GM19043 (cell line): ENCODE measurements around the gene KLK1.

Experiments used
- ATAC-seq: cut with Tn5 transposase; IDR thresholded peaks from one replicate; pipeline ENCODE4 v1.9.1; 2021; ENCODE audit warnings: low read depth; ENCODE audit not compliant: unreplicated experiment

The KLK1 gene

DNA sequence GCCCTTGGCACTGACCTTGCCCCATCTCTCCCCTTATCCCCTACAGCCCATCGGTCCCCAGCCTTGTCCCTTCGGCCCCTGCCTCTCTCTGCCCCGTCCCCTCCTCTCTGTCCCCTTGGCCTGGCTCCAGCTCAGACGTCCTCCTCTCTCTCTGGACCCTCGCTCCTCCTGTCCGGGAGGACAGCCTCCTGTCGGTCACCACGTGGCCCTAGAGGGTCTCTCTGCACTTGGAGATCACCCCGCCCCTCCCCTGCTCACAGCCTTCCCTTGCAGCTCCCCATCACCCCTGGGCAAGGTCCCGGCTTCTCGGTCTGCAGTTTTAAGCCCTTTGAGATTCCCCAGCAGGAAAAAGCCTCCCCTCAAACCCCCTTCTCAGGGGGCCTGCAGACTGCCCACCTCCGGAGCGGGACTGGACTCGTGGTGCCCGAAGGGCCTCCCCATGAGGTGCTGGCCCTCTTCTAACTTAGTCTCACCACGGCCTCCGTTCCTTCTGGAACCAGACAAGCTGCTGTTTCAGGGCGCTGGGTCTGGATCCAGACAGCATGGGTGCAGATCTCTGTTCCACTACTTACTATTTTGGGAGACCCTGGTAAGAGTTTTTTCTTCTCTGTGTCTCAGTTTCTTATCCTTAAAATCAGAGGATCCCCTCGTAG lies 13.1 kb upstream of the KLK1 start:
- ATAC-seq = no peak

DNA sequence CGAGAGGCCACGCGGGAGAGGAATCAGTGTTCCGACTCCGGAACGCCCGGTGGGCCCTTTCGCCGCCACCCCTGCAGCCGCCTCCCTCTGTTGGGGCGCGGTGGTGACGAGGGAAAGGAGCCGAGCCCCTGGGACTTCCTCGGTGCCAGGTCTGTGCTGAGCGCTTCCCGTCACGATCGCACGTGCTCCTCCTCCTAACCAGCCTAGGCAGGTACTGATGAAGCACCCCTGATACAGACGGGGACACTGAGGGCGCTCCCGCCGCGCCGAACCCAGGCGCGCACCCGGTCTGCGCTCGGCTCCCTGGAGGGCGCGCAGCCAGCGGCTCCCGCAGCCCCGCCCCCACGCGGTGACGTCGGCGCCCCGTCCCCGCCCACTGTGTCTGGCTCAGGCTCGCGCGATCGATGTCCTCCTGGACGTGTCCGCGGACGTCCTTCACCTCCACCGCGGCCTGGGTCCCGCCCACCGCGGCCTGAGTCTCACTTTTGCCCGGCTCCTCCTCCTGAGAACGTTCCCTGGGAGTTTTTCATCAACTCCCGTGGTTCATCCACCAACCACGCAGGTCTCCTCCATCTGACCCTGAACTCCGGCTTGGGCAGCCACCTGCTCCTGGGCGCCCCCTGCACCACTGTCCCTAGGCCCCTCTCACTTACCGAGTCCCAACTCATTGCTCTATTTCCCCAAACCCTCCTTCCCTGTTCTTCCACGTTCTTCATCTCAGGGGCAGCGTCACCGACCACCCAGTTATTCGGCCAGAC lies 12.4 kb upstream of the KLK1 start:
- no peak for ATAC-seq

DNA sequence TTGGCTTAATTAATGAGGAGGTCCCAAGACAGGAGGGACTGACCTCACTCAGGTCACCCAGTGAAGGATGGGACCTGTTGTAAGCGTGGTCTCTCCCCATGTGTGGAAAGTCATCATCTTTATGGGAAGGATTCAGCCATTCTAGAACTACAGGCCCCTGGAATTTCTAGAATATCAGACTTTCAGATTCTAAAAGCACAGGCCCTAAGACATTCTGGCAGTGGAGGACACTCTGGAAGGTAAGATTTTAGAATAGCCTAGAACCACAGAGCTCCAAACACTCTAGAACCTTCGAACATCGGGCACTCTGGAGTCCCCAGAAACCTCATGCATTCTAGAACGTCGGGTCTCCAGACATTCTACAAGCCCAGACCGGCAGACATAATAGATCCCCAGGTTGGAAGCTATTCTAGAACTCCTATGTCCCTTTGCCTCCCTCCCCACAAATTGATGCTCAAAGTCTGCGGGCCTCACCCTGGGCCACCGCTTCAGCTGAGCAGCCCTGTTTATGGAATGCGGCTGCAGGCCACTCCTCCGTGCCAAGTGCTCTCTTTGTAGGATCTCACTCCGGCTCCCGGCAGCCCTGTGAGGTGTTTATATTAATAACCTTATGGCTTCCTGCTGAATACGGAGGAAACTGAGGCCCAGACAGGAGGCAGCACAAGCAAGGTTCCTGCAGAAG lies 11.7 kb upstream of the KLK1 start:
- no peak for ATAC-seq

DNA sequence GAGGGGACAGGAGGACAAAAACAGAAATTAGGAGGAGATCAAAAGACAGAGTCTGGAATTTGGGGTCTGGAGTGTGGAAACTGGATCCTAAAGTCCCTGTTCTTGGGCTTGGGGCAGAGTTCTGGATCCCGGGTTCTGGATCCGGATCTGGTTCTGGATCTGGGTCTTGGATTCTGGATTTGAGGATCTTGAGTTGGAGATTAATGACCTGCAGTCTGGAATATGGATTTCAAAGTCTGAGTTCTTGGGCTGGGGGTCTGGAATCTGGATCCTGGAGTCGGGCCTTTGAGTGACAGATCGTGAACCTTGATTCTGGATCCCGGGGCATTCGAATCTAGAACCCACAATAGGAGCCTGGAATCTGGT lies 10.2 kb upstream of the KLK1 start:
- ATAC-seq = no peak

DNA sequence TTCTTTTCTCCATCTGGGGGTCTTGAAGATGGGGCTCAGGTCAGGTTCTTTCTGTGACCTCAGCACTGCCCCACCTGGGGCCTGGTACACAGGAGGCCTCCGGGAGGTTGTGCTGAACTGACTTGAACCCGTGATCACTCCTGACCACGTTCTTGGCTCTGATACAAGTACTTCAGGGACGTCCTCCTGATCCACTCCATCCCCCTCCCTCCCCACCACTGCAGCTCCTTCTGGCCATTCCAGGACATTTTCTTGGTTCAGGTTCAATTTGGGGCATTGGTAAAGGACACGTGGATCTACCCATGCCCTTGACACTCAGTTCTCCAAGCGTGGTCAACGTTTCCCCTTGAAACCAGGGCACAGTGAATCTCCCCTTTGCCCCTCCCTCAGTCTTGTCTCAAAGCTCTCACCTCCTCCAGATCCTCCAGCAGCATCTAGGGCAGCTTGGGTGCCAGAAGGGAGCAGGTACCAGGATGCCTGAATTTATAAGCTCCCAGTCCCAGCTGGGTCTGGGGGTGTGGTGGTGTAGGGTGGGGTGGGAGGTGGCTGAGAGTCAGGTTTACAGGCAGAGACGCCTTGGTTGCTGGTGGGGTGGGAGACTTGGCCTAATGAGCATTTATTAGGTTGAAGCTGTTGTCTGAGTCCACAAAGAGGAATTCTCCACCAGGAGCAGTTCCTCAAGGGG lies 9.7 kb upstream of the KLK1 start, which contains the start of gene KLK15:
Gene KLK15 (minus strand): TSS at position 458 of the 685 bp plus-strand sequence. CDS start 2,082 bp downstream, outside the sequence.
- no peak for ATAC-seq

DNA sequence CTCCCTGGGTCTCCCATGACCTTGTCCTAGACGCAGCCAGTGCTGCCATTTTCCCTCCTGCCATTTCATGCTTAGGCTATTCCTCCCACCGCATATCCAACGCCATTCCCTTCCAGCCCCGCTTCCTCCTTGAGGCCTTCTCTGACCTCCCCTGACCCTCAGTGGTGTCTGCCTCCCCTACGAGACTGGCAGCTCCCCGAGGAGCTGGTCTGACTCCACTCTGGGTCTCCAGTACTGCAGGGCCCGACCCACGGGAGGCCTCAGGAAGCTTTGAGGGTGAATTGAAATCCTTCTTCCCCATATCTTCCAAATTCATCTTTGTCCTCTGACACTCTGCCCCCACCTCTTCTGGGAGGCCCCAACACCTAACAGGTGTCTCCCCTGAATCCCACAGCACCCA lies 9.1 kb upstream of the KLK1 start:
- ATAC-seq = no peak

DNA sequence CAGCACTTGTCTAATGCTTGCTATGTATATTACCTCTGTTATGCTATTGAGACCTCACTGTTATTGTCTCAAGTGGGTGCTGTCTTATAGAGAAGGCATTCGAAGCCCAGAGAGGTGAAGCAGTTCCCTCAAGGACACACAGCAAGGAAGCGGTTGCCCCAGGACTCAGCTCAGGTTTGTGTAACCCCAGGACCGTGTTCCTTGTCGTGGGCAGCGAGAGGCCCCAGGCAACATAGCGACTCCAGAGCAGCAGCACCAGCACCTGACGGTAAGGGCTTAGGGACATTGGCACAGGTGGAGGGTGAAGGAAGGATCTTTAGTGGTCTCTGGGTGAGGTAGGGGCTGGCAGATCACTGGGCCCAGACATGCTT lies 7.4 kb upstream of the KLK1 start:
- ATAC-seq = no peak

DNA sequence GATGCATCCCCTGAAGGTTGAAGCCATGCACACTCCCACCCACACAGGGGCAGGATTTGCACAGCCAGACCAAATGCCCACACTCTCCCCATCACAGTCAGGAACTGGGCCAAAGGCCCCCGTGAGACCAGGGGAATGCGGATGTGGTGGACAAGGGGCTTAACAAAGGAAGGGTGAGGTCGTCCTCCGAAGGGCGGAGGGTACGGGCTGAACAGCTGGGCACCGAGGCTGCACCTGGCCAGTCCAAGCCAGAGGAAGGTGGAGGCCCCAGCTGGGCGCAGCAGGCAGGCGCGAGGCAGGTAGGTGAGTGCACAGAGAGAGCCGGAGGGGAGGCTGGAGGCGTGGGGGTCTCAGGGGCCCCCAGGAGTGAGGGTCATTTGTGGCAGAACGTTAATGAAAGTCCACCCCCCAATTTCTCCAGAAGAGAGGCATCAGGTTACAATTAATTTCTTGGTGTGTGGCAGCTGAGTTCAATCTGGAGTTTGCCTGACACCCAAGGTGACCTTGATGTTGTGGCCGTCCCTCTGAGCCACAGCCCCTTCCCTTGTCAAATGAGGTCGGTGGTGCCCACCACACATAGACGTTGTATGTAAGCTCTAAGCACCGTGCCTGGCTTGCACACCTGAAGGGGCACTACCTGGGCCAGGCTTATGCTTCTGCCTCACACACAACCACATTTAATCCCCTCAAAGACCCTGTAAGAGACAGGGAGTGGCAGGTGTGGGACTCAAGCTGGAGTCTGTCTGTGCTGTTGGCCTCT lies 6.9 kb upstream of the KLK1 start:
- ATAC-seq = no peak

DNA sequence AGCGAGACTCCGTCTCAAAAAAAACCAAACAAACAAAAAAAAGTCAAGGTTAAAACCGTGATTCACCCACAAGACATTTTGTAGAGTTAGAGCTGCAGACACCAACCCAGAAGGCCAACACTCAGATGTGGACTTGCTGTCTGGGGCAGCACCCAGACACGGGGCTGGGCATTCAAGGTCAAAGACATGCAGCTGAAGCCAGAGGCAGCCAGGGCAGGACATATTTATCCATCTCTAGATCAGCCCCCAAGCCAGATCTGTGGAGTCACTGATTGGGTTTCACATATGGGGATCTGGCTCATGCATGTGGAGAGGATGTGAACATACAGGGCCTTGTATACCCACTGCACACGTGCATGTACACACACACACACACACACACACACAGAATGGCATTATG lies 6.2 kb upstream of the KLK1 start:
- no peak for ATAC-seq

DNA sequence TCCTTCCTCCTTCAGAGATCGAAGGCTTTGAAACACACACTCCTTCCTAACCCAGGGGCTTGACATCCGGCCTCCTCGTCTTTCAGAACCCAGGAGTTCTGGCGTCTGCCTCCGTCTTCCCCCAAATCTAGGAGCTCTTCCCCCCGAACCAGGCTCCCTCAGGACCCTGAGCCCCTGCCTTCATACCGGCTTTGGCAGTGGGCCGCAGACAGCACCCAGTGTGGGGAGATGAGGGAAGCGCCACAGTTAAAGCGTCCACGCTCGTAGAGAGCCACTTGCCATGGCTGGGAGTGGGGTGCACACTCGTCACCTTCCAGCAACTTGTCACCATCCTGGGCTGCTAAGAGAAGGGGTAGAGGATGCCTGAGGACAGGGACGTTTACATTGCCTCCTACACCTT lies 3.9 kb upstream of the KLK1 start:
- ATAC-seq = no peak

DNA sequence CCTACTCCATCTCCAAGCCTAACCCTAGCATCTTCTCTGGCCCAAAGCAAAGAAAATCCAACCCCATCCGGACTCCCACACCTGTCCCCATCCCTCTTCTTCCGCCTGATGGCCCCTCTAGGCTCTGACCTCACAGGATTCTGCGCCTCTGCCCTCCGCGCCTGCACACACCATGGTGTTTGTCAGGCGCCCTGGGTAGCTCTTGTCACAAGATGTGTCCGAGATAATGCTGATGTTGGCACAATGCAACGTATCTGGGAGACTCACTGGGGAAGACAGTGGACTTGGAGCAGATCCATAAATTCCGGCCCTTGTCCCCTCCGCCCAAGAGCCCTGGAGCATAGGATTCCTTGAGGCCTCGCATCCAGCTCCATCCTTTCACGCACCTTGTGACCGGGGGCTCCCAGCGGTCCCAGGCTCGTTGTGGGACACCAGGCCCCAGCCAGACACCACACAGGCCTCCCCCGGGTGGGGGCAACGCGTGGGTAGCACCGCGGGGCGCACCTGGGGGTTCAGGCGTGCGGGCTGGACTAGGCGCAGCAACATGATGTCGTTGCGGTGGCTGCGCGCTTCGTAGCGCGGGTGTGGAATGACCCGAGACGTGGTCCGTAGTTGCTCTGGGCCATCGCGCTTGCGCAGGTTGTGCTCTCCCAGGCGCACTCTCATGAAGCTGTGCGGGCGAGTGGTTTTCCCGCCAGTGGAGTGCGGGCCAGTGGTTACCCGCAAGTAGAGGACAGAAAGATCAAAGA lies 3.1 kb upstream of the KLK1 start:
- no peak for ATAC-seq

DNA sequence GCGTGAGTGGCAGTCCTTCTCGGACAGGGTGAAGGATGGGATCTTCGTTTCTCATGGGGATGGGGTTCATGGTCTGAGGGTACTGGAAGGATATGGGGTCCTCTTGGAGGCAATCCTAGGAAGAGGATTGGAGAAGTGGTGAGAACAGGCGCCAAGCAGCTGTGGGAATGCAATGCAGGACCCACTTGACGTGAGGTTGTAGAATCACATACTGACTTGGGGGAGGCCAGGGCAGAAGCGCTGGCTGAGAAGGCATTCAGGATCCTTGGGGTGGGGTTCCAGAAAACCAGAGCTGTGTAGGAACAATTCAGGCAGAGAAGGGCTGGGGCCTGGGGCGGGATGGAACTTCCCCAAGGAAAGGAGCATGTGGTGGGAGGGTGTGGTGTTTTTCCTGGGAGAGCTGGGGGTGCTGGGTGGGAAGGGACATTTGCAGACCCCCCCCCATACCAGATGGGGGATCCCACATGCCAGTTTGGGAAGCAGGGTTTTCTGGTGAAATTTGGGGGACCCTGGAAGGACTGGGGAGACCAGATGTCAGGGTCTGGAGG lies 852 bp downstream of the KLK1 start:
- no peak for ATAC-seq

DNA sequence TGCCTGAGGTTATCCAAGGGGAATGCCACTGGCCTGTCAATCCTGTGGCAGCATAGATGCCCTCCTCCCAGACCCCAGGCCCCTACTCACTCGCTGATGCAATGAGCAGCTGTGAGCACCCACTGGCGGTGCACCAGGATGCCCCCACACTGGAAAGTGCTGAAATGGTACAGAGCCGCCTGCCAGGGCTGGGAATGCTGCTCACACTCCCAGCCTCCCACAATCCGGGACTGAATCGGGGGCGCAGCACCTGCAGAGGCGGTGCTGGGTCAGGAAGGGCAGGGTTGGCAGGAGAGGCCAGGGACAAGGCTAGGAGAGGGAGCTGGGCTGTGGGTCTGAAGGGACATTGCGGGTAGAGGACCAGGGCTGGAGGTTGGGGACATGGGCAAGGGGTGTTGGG lies 2.0 kb downstream of the KLK1 start:
- ATAC-seq = no peak

DNA sequence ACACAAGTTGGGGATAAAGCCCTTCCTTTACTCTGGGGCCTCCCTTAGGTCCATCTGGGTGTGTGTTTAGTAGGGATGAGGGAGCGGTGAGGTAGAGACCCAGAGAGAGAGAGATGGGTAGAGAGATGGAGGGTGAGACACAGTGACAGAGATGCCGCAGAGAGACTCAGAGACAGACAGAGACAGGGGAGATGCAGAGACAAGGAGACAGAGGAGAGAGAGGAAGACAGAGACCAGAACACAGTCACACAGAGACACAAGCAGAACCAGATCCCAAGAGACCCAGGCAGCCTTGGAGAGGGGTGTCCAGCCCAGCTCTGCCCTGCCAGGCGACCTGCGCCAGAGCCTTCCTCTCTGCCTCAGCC lies 2.4 kb downstream of the KLK1 start:
- no peak for ATAC-seq

DNA sequence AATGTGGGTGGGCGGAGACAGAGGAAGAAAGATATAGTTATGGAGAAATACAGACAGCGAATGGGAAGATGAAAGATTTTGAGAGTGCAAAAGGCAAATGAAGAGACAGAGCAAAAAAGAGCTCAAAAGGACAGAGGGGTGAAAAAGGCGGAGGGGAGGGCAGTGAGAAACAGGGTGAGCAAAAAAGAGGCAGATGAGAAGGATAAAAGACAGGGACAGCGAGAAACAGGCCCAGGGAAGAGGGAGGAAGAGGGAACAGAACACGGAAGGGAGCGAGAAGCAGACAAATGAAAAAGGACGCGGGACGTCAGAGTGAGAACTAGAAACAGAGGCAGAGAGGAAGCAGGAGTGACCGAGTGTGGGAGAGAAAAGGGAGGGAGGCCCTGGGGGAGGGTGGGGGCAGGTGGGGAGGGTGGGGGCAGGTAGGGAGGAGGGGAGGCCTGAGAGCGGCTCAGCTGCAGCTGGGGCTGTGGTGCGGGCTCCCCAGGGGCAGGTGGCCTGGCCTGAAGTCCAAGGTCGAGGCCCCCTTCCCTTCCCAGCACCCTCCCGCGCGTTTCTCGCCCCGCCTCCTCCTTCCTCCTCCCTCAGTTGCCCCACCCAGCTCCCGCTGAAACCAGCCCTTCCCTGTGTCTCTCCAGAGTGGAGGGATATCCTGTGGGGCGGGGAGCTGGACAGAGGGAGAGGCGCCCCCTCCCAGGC lies 2.9 kb downstream of the KLK1 start:
- ATAC-seq = no peak

DNA sequence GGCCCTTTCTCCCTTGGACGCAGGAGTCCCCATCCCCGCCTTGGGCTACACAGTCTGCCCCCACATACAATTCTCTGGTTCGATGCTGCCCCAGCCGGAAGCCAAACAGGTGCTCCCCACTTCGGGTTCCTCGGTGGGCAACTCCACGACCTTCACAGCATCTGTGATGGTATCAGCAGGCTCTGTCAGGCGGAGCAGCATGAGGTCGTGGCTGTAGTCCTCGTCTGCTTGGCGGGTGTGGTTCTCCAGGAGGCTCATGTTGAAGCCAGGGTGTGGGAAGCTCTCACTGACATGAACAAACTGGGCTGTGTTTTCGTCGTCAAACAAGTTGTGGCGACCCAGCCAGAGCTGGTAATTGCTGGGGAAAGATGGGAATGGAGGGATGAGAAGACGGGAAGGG lies 3.5 kb downstream of the KLK1 start:
- no peak for ATAC-seq

DNA sequence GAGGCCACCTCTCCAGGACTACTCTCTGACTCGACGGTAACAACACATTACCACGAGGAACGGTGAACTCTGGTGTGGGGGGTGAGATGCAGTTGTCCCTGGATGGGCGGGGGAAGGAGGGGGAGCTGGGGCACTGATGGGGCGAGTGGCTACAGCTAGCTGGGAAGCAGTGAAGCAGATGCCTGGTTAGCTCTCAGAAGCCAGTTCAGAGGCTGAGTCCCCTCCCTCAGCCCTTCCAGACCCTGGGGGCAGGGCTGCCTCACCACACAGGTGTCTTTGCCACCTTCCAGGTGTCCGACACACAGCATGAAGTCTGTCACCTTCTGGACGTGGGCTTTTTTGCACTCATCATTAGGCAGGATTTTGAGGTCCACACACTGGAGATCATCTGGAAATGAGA lies 4.0 kb downstream of the KLK1 start:
- ATAC-seq = no peak

DNA sequence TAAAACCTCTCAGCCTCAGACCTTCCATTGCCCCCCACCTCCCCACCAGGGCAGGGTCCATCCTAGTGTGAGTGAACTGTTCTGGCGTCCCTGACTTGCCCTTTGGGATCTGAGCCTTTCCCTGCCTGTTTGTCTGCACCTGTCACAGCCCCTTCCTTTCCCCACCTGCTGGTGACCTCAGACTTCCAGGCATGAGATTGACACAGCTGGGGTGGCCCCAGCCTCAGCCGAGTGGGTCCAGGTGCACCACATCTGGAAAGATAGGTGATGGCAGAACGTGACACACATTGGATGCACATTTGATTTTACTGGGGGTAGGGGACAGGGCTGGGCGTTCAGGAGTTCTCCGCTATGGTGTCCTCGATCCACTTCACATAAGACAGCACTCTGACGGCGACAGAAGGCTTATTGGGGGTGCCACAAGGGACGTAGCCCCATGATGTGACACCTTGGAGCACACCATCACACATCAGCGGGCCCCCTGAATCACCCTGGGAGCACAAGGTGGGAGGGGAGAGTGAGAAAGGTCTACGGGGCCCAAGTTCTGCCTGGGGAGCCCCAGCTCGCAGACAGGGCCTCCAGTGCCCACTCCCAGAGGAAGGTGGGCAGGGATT lies 4.6 kb downstream of the KLK1 start:
- ATAC-seq = no peak
